Trophoblast cell (in vitro differentiated cells and primary cell): ENCODE data around the gene TRPM8.

Experiments
- DNase-seq, 2 donors: peaks; one replicate each; pipeline ENCODE4 v3.0.0-alpha.2; 2016
- H2AFZ ChIP-seq: 2 replicates; pipeline ENCODE4 v1.6.1; 2013; ENCODE audit warnings: low read length, moderate library complexity, mild to moderate bottlenecking; ENCODE audit not compliant: insufficient read depth, poor library complexity
- H2AK5ac ChIP-seq: 2 replicates; pipeline ENCODE4 v1.6.1; 2013; ENCODE audit warnings: mild to moderate bottlenecking, low read length
- H2BK120ac ChIP-seq: 2 replicates; pipeline ENCODE4 v1.6.1; 2013; ENCODE audit warnings: low read length, mild to moderate bottlenecking, moderate library complexity; ENCODE audit not compliant: insufficient read depth, poor library complexity
- H2BK12ac ChIP-seq: 2 replicates; pipeline ENCODE4 v1.6.1; 2013; ENCODE audit warnings: mild to moderate bottlenecking, low read length, moderate library complexity
- H2BK5ac ChIP-seq: 2 replicates; pipeline ENCODE4 v1.6.1; 2013; ENCODE audit warnings: low read length, low read depth, moderate library complexity, mild to moderate bottlenecking; ENCODE audit not compliant: poor library complexity
- H3K14ac ChIP-seq: 2 replicates; pipeline ENCODE4 v1.6.1; 2013; ENCODE audit warnings: mild to moderate bottlenecking, low read length
- H3K18ac ChIP-seq: 2 replicates; pipeline ENCODE4 v1.6.1; 2013; ENCODE audit warnings: mild to moderate bottlenecking, low read length
- H3K23ac ChIP-seq: 2 replicates; pipeline ENCODE4 v1.6.1; 2013; ENCODE audit warnings: low read length
- H3K27ac ChIP-seq: 2 replicates; pipeline ENCODE4 v1.5.1; 2013; ENCODE audit warnings: low read depth, mild to moderate bottlenecking, inconsistent platforms, low read length, moderate library complexity
- H3K27me3 ChIP-seq: 2 replicates; pipeline ENCODE4 v1.6.1; 2013; ENCODE audit warnings: inconsistent platforms, mild to moderate bottlenecking, low read length, moderate library complexity; ENCODE audit not compliant: insufficient read depth
- H3K36me3 ChIP-seq, 2 experiments: 1 replicate in 1 of 2; 2 replicates in 1 of 2; pipeline ENCODE4 v1.6.1; 2013; ENCODE audit warnings: low read length in 2 of 2, mild to moderate bottlenecking in 2 of 2, moderate library complexity in 1 of 2; ENCODE audit not compliant: insufficient read depth in 2 of 2, control insufficient read depth in 1 of 2
- H3K4ac ChIP-seq: 2 replicates; pipeline ENCODE4 v1.6.1; 2013; ENCODE audit warnings: low read depth, mild to moderate bottlenecking, low read length, moderate library complexity
- H3K4me1 ChIP-seq, 2 experiments: 1 replicate in 1 of 2; 2 replicates in 1 of 2; pipeline ENCODE4 v1.6.1; 2013; ENCODE audit warnings: low read length in 2 of 2, mild to moderate bottlenecking in 2 of 2, moderate library complexity in 1 of 2; ENCODE audit not compliant: insufficient read depth in 2 of 2, control insufficient read depth in 1 of 2
- H3K4me2 ChIP-seq: 2 replicates; pipeline ENCODE4 v1.6.1; 2013; ENCODE audit warnings: inconsistent platforms, mild to moderate bottlenecking, low read length, moderate library complexity
- H3K4me3 ChIP-seq: 2 replicates; pipeline ENCODE4 v1.5.1; 2013; ENCODE audit warnings: mild to moderate bottlenecking, low read depth, low read length, inconsistent platforms
- H3K79me1 ChIP-seq: one replicate; pipeline ENCODE4 v1.6.1; 2013; ENCODE audit warnings: low read length
- H3K79me2 ChIP-seq: 2 replicates; pipeline ENCODE4 v1.6.1; 2013; ENCODE audit warnings: low read length, mild to moderate bottlenecking; ENCODE audit not compliant: control insufficient read depth, insufficient read depth, poor library complexity
- H3K9ac ChIP-seq: 2 replicates; pipeline ENCODE4 v1.6.1; 2013; ENCODE audit warnings: mild to moderate bottlenecking, low read length
- H3K9me3 ChIP-seq: 2 replicates; pipeline ENCODE4 v1.6.1; 2013; ENCODE audit warnings: low read depth, mild to moderate bottlenecking, control low read depth, inconsistent platforms, low read length; ENCODE audit not compliant: insufficient read depth
- H4K12ac ChIP-seq: 2 replicates; pipeline ENCODE4 v1.6.1; 2013; ENCODE audit warnings: low read depth, mild to moderate bottlenecking, low read length, moderate library complexity
- H4K8ac ChIP-seq: 2 replicates; pipeline ENCODE4 v1.6.1; 2013; ENCODE audit warnings: low read depth, mild to moderate bottlenecking, low read length, moderate library complexity
- H4K91ac ChIP-seq: one replicate; pipeline ENCODE4 v1.6.1; 2013; ENCODE audit warnings: low read depth, mild to moderate bottlenecking, low read length, moderate library complexity
- WGBS: extraction: QIAGEN DNeasy Blood & Tissue Kit; methylation state at CpG from one replicate; pipeline ENCODE4 v1.1.7; 2013; ENCODE audit warnings: missing lambda C conversion rate; ENCODE audit not compliant: insufficient read length, insufficient coverage; ENCODE audit errors: extremely low coverage; 5-methylcytosine and 5-hydroxymethylcytosine counted together

TRPM8 gene

GRCh38 chr2:234002281-234002680 lies 85.1 kb downstream of the TRPM8 start:
- no CpG with 5 or more reads among the region's 4 CpGs for WGBS
- H3K36me3 ChIP-seq = no peaks in the 10 kb centered on the region
- H3K4me2 ChIP-seq = no peak overlapping the region
- no peak overlapping the region for H2BK5ac ChIP-seq
- no peak overlapping the region for H2BK120ac ChIP-seq
- H4K8ac ChIP-seq = no peak overlapping the region
- H2AFZ ChIP-seq = no peak overlapping the region
- H3K23ac ChIP-seq = no peak overlapping the region
- H4K12ac ChIP-seq = no peak overlapping the region
- no peak overlapping the region for H2AK5ac ChIP-seq
- no peak overlapping the region for H3K27ac ChIP-seq
- no peak overlapping the region for H2BK12ac ChIP-seq
- no peak for DNase-seq
- no peaks in the 10 kb centered on the region for H3K79me1 ChIP-seq
- no peaks in the 10 kb centered on the region for H3K79me2 ChIP-seq
- H3K4me3 ChIP-seq = no peak overlapping the region
- H3K4me1 ChIP-seq = no peaks in the 10 kb centered on the region
- no peak overlapping the region for H3K18ac ChIP-seq
- peaks cover 2% of the 10 kb centered on the region for H3K9me3 ChIP-seq
- no peaks in the 10 kb centered on the region for H3K27me3 ChIP-seq
- H3K9ac ChIP-seq = no peak overlapping the region
- H3K14ac ChIP-seq = no peak overlapping the region
- no peak overlapping the region for H3K4ac ChIP-seq
- no peak overlapping the region for H4K91ac ChIP-seq

GRCh38 chr2:234003972-234004617 lies 86.9 kb downstream of the TRPM8 start:
- no peak overlapping the region for H2AFZ ChIP-seq
- H3K79me1 ChIP-seq = no peaks in the 10 kb centered on the region
- H3K27me3 ChIP-seq = no peaks in the 10 kb centered on the region
- H3K23ac ChIP-seq = no peak overlapping the region
- no peak overlapping the region for H4K91ac ChIP-seq
- no peak overlapping the region for H2BK5ac ChIP-seq
- H4K8ac ChIP-seq = no peak overlapping the region
- DNase-seq = peak in 1 of 2 donors; percentile 3
- H3K36me3 ChIP-seq = no peaks in the 10 kb centered on the region
- no peaks in the 10 kb centered on the region for H3K9me3 ChIP-seq
- H3K79me2 ChIP-seq = no peaks in the 10 kb centered on the region
- no peaks in the 10 kb centered on the region for H3K4me1 ChIP-seq
- no peak overlapping the region for H3K4ac ChIP-seq
- H2BK120ac ChIP-seq = no peak overlapping the region
- no peak overlapping the region for H2AK5ac ChIP-seq
- no peak overlapping the region for H3K27ac ChIP-seq
- no peak overlapping the region for H3K18ac ChIP-seq
- H3K4me3 ChIP-seq = no peak overlapping the region
- no peak overlapping the region for H2BK12ac ChIP-seq
- no peak overlapping the region for H3K4me2 ChIP-seq
- no peak overlapping the region for H4K12ac ChIP-seq
- no peak overlapping the region for H3K9ac ChIP-seq
- H3K14ac ChIP-seq = no peak overlapping the region
- no CpG with 5 or more reads among the region's 8 CpGs for WGBS

- Histone ChIP-seq H3K79me1 (no peaks in the 10 kb centered on the region), H3K23ac (no peak overlapping the region), H3K36me3 (no peaks in the 10 kb centered on the region), H3K9me3 (no peaks in the 10 kb centered on the region), H3K4me2 (no peak overlapping the region), H3K14ac (no peak overlapping the region), H2BK5ac (no peak overlapping the region), H4K91ac (no peak overlapping the region), H2AK5ac (no peak overlapping the region), H2BK12ac (no peak overlapping the region), H3K27me3 (no peaks in the 10 kb centered on the region), H3K4me1 (no peaks in the 10 kb centered on the region), H3K27ac (no peak overlapping the region), H2AFZ (no peak overlapping the region), H3K9ac (no peak overlapping the region), H3K4ac (no peak overlapping the region), H3K79me2 (no peaks in the 10 kb centered on the region), H3K4me3 (no peak overlapping the region), H2BK120ac (no peak overlapping the region), H4K8ac (no peak overlapping the region), H4K12ac (no peak overlapping the region), H3K18ac (no peak overlapping the region)
- no peak for DNase-seq
- WGBS = no CpG with 5 or more reads among the region's 2 CpGs
Measured at GRCh38 chr2:234005126-234005525, 88.0 kb downstream of the TRPM8 start.

GRCh38 chr2:234006501-234006900 lies 89.3 kb downstream of the TRPM8 start:
- H2BK5ac ChIP-seq = no peak overlapping the region
- H3K4me3 ChIP-seq = no peak overlapping the region
- no peak overlapping the region for H2AK5ac ChIP-seq
- no CpG with 5 or more reads among the region's 3 CpGs for WGBS
- no peak overlapping the region for H2BK12ac ChIP-seq
- H3K27ac ChIP-seq = no peak overlapping the region
- H3K79me1 ChIP-seq = no peaks in the 10 kb centered on the region
- no peak overlapping the region for H3K18ac ChIP-seq
- H3K4me1 ChIP-seq = no peaks in the 10 kb centered on the region
- H3K79me2 ChIP-seq = no peaks in the 10 kb centered on the region
- no peak overlapping the region for H4K91ac ChIP-seq
- H3K27me3 ChIP-seq = no peaks in the 10 kb centered on the region
- no peak overlapping the region for H4K12ac ChIP-seq
- H3K23ac ChIP-seq = no peak overlapping the region
- no peak overlapping the region for H3K9ac ChIP-seq
- H3K4me2 ChIP-seq = no peak overlapping the region
- H3K4ac ChIP-seq = no peak overlapping the region
- no peak overlapping the region for H3K14ac ChIP-seq
- H3K9me3 ChIP-seq = no peaks in the 10 kb centered on the region
- H3K36me3 ChIP-seq = no peaks in the 10 kb centered on the region
- H2AFZ ChIP-seq = no peak overlapping the region
- no peak overlapping the region for H4K8ac ChIP-seq
- no peak overlapping the region for H2BK120ac ChIP-seq
- no peak for DNase-seq
